D721Med (cell line): ENCODE results near the gene ARHGAP5.
A peak's percentile ranks its signal among the peaks of the same experiment; 100 is the strongest.

Experiments used
- DNase-seq: peaks from one replicate; pipeline ENCODE4 v3.0.0; 2011; ENCODE audit warnings: low spot score; ENCODE audit not compliant: insufficient read length
- FAIRE-seq: peaks from 2 replicates; lab custom pipeline; 2011; peaks lifted over from hg19 to GRCh38; lab: Jason Lieb, UNC
- CTCF ChIP-seq: IDR thresholded peaks from 2 replicates; pipeline ENCODE4 v1.5.1; 2012; ENCODE audit warnings: mild to moderate bottlenecking, control low read depth; ENCODE audit not compliant: insufficient read depth; ENCODE audit errors: missing control alignments

ARHGAP5 gene

DNA sequence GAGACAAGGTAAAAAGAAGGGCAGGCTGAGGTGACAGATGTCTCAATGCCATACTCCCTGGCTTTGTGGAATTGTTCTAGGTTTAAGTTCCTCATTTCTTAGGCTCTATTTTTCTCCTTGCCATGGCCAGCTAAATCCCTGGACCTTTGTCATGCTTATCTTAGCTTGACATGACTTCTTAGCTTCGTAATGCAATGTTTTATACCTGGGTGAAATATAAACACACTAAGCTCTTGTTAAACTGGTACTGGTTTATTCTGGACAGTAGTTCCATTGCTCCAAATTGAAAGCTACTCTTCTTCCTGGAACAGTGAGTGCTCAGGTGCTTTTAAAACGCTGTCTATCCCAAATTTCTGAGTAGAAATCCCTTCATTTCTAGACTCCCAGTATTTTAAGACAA is 17.4 kb upstream of the ARHGAP5 start:
- no peak for TF ChIP-seq CTCF
- FAIRE-seq (peak; percentile 72), DNase-seq (no peak)

DNA sequence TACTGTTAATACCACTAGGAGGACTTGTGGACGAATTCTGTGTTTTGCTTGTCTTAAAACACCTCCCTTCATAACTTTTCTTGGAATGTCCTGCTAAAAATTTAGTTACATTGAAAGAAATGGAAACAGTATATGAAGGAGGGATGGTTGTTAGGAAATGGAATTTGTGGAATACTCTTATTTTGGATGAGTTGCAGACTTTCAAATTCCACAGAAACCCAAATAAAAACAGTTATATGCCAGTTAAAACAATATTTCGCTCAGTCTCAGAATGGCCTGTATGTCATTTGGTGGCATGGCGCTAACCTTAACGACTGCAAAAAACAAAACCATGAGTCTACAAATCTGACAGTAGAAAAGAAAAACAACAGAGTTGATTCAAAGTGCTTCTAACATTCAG is 12.2 kb upstream of the ARHGAP5 start:
- FAIRE-seq (no peak), DNase-seq (no peak)
- TF ChIP-seq CTCF = no peak

DNA sequence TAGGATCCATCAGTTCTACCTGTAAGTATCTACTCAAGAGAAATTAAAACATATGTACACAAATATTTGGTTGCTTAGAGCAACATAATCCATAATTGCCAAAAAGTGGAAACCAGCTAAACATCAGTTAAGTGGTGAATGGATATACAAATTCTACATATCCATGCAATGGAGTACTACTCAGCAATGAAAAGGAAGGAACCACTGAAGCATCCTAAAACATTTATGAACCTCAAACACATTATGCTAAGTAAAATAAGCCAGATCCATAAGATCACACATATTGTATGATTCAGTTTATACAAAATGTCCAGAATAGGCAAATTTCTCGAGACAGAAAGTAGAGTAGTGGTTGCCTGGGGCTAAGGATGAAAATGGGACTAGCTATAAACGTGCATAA is 8.4 kb upstream of the ARHGAP5 start:
- DNase-seq (no peak), FAIRE-seq (peak; percentile 72)
- TF ChIP-seq CTCF = no peak

DNA sequence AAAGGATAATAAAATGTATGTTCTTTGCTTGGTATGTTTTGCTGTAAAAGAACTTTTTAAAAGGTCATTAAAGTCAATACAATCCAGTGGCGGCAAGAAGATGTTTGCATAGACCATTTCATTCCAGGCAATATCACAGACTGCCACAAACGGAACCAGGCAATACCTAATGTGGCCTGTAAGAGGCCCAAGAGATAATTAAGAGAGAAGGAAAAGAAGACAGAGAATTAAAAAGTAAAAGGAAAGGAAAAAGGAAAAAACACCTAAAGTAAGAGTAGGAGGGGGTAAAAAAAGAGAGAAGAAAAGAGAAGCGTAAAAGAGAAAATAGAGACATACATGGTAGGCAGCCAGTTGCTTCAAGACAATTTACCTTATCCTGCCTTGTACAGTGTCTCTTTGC is 6.8 kb upstream of the ARHGAP5 start:
- no peak for DNase-seq
- FAIRE-seq = no peak
- TF ChIP-seq CTCF = no peak

- DNase-seq = no peak
- peak; percentile 32 for FAIRE-seq
- TF ChIP-seq CTCF = no peak
These were observed 4.4 kb upstream of the ARHGAP5 start for GRCh38 chr14:32072676-32073075.

DNA sequence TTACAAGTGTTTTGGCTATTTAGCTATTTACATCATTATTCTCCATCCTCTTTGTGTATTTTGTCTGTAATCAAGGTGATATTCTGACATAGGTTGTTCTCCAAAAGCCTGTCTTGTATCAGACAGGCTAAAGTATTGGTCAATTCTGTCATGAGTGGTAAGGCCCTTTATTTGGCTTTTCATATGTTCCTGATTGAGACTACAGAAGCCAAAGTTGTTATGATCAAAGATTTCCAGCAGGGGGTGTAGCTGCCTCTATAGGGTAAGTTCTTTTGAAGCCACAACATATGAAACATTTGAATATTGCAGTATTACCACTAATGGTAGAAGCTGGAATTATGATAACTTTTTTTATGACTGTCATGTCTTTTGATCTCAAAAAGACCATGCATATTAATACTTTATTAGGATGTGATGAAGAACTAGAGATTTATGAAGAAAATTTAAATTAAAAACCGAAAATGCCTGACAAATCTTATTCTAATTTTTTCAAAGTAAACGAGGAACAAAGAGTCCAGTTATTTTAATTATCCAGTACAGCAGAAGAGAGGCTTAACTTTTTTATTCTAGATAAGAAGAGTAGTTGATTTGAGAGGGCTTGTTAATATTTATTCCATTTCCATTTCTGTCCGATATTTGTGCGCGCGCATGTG is 3.4 kb upstream of the ARHGAP5 start:
- FAIRE-seq = peak; percentile 93
- DNase-seq = no peak
- peak; percentile 77 for TF ChIP-seq CTCF

GRCh38 chr14:32074887-32075572 is 2.1 kb upstream of the ARHGAP5 start:
- FAIRE-seq (no peak), DNase-seq (no peak)
- no peak for TF ChIP-seq CTCF
